NCI-H1092 (cell line): ENCODE results near the gene PILRB.
"Not testable (repeated sequence)": the region's sequence is repeated elsewhere in the genome, so short reads cannot be mapped to it uniquely, and the experiment has no call there.

Experiments
- DNase-seq: peaks from one replicate; lab custom pipeline; 2025; lab: John Stamatoyannopoulos, UW

PILRB gene

DNA sequence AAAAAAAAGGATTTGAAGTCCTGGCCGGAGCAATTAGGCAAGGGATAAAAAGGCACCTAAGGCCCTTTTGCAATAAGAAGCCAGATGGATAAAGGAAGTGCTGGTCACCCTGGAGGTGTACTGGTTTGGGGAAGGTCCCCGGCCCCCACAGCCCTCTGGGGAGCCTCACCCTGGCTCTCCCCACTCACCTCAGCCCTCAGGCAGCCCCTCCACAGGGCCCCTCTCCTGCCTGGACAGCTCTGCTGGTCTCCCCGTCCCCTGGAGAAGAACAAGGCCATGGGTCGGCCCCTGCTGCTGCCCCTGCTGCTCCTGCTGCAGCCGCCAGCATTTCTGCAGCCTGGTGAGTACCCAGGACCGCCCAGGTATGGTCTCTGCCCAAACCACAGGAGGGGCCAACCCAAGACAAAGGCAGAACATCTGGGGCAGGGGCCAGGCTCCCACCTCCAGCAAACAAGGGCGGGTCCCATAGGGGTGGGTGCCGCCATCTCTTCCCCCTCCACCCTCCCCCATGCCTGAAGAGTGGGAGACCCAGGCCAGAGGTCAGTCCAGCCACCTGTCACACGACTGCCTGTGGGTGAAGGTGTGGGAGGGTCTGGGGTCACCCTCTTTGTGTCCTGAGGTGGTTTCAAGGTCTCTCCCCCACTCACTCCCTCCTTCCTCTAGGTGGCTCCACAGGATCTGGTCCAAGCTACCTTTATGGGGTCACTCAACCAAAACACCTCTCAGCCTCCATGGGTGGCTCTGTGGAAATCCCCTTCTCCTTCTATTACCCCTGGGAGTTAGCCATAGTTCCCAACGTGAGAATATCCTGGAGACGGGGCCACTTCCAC, at the start of gene PILRB:
PILRB (plus strand) TSS at position 91 of the 830 bp plus-strand sequence; CDS start at position 277, 186 bp downstream.
- DNase-seq = no peak

DNA sequence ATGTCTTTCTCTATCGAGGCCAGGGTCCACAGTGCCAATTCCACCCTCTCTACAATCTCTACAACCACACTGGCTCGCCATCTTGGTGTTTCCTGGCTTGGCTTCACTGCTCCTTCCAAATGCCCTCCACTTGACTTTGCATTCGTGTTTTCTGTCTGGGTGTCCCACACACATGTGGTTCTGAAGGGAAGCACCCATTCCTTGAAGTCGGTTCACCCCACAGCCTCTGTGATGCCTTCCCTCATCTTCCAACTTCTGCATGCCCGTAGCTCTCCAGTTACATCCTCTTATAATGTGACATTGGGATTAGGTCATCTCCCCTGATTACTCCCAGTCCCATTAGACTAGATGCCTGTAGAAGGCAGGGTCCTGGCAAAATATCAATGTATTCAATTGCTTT, 39.6 kb upstream of the PILRB start:
- DNase-seq = not testable (repeated sequence)

DNA sequence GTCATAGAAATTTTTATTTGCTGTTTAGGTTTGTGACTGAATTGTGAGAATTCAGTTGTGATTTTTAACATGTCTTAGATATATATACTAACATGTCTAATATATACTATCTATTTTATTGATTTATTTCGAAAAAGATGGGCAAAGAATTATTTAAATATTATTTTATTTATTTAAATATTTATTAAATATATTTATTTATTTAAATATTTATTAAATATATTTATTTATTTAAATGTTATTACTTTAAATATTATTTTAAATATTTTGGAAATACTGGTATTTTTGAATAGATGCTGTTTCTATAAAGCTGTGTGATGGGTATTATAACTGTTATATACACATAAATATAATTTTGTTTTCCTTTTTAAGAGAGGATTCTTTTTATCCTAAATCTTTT, 36.3 kb upstream of the PILRB start:
- not testable (repeated sequence) for DNase-seq

DNA sequence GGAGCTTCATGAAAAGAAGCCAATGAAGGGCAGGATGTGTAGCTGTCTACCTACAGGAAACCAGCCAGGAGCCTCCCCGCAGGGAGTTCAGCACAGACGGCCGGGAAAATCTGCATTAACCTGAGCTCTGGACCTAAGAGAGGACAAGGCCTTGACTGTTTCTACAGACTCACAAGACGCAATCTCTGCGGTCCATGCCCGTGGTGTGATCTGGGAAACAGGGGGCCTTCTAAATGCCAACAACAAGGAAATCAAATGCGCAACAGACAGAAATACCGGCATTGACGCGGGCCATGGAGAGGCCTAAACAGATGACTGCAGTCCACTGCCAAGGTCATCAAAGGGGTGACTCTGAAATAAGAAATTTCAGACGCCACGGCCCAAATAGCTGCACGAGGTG, 33.7 kb upstream of the PILRB start:
- DNase-seq = not testable (repeated sequence)

DNA sequence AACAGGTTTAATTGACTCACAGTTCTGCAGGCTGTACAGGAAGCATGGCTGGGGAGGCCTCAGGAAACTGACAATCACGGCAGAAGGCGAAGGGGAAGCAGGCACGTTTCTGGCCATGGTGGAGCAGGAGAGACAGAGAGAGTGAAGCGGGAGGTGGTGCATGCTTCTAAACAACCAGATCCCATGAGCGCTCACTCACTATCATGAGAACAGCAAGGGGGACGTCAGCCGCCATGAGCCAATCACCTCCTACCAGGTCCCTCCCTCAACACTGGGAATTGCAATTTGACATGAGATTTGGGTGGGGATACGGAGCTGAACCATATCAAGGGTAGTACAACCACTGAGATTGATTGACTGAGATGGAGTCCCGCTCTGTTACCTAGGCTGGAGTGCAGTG, 32.2 kb upstream of the PILRB start:
- not testable (repeated sequence) for DNase-seq

DNA sequence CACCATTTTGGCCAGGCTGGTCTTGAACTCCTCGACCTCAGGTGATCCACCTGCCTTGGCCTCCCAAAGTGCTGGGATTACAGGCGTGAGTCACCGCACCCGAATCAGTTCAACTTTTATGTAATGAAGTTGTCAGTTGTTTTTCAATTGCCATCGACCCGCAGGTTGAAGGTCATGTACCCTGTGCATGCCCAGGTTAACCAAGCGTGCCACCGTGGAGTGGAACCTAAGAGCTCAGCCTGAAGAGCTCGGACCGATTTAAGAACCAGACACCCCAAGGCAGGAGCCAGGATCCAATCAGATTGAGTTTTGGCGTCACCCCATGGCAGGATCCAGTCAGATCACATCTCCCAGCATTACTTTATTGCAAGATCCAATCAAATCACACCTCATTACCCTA, 31.0 kb upstream of the PILRB start:
- not testable (repeated sequence) for DNase-seq

DNA sequence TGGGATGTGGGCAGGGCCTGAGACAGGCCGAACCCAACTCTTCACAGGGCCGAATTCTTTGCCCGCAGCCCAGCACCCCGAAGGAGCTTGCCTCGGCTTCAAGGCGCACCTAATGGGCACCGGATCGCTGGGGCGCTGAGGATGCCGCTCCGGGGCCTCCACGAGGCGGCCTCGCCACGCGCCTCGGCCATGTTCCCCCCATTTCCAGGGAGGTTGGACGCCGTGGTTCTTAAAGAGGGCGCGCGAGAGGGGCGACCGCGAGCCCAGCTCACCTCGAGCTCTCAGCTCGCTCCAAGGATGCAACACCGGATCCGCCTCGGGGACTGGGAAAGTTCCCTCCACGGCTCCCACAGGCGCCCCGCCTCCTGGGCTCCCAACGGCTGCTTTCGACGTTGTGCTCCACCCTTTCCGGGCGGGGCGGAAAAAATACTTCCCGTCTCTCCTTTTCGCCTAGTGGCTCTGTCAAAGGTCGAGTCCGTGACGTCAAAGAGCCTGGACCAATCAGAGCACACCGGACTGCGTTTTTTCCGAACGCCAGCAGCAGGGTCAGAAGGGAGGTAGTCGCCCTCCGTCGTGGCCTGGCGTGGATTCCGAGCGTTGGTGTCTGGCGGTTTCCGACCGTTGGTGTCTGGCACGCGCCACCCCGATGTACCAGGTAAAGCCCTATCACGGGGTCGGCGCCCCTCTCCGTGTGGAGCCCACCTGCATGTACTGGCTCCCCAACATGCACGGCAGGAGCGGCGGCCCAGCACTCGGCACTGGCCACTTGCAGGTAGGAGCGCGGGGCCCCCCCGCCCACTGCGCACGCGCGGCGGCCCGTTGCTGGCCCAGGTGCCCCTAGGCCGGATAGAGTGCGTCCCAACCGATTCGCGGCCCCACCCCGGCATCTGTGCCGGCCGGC, 22.1 kb upstream of the PILRB start:
- peak; percentile 95 for DNase-seq

DNA sequence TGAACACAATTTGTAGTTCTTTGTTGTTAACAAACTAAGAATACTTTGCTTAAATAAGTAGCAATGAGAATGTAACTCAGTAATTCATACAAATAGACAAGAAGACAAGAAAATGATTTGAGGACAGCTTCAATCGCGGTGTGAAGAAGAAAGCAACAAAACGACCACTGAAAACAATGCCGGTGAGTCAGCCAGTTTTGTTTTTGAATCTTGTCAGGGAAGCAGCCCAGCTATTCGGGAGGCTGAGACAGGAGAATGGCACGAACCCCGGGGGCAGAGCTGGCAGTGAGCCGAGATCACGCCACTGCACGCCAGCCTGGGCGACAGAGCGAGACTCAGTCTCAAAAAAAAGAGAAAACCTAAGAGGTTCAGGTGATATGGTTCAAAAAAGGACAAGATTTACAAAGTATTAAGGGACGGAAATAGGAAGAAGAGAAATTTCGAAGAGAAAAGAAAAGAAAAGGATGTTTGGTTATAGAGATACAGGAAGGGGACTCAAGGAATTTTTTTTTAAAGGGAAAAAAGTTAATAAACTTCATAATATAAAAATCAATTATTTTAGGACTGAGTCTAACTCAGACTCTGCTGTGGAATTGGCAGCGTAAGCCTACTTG, 19.7 kb upstream of the PILRB start:
- not testable (repeated sequence) for DNase-seq

DNA sequence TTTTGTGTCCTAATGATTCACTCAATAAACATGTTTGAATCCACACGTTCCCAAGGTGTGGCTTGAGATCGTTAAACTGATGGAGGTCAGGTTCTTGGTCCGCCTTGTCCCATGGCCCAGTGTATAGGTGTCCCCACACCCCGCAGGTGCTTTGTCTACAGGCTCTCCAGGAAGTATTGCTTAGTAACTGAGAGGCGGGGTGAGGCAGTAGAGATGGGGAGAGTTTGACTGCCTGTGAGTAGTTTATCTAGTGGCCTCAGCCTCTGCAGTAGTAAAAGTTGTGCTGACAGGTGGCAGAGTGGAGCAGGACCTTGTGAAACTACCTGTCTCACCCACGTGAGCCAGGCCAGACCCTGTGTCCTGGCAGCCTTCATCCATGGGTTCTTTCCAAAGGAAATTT, 16.6 kb upstream of the PILRB start:
- DNase-seq = not testable (repeated sequence)

DNA sequence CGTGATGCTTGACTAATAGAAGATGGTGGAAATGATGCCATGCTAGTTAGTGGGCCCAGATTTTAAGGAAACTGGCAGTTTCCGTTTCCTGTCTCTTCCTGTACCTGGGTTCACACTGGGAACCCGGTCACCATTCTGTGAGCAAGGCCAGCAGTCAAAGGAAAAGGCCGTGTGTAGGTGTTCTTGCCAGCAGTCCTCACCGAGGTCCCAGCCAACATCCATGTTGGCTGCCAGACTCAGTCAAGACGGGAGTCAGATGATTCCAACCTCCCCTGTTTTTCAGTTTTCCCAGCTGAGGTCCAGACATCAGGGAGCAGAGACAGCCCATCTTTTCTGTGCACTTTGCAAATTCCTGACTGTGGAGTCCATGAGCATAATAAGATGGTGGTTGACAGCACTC, 15.2 kb upstream of the PILRB start:
- DNase-seq = no peak

- DNase-seq = not testable (repeated sequence)
Measured at GRCh38 chr7:100344124-100344559, 13.8 kb upstream of the PILRB start.

DNA sequence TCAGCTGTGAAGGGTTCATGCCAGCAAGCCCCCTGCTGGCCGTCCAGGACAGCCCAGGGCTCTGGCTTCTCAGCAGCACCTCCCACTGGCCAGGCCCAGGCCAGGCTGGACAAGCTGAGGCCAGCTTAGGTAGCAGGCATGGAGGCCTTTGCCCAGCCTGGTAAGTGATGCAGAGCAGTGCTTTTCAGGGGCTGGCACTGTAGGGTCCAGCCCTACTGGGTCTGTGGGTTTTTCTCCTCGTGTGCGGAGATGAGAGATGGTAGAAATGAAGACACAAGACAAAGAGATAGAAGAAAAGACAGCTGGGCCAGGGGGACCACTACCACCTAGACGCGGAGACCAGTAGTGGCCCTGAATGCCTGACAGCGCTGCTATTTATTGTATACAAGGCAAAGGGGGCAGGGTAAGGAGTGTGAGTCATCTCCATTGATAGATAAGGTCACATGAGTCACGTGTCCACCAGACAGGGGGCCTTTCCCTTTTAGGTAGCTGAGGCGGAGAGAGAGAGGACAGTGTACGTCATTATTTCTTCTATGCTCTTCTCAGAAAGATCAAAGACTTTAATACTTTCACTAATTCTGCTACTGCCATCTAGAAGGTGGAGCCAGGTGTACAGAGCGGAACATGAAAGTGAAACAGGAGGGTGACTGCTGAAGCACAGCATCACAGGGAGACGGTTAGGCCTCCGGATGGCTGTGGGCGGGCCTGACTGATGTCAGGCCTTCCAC, 13.2 kb upstream of the PILRB start:
- DNase-seq = not testable (repeated sequence)

- DNase-seq = peak; percentile 44
Measured at GRCh38 chr7:100345288-100345672, 12.6 kb upstream of the PILRB start.

DNA sequence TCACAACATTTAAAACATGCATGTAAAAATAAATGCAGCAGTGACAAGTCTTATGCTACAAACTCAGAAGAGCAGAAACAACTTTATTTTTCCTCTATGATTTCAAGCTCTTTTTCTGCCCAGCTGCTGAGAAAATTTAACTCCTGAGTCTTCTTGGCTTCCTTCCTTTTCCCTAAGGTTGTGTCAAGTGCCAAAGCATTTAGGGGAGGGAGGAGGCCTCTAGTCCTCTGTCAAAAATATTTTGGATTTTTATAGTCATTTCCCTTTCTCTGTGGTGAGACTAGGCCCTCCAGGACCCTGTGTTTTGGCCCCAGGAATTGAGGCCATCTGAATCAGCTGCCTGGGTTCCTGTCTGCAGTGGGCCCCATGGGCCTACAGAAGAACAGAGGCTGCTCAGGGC, 11.0 kb upstream of the PILRB start:
- DNase-seq = no peak

- no peak for DNase-seq
Measured at GRCh38 chr7:100348805-100349204, 9.1 kb upstream of the PILRB start.

GRCh38 chr7:100349757-100350156, 8.2 kb upstream of the PILRB start:
- no peak for DNase-seq

DNA sequence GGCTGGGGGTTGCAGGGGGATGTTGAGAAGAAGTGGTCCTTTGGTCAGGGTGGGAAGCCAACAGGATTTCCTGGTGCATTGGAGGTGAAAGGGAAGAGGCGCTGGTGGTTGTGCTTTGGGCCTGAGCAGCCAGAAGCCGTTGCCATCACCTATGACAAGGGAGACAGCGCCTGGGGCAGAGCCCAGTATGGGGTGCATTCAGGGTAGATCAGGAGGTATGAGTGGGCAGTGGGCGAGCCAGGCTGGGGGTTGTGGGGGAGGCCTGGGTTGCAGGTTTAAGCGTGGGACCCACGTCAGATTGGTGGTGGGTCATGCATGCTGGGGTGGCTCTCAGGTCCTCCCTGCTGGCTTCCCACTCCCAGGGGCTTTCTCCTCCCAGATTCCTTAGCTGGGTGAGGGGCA, 6.3 kb upstream of the PILRB start:
- DNase-seq = no peak

- not testable (repeated sequence) for DNase-seq
Measured at GRCh38 chr7:100352230-100352781, 5.6 kb upstream of the PILRB start.

DNA sequence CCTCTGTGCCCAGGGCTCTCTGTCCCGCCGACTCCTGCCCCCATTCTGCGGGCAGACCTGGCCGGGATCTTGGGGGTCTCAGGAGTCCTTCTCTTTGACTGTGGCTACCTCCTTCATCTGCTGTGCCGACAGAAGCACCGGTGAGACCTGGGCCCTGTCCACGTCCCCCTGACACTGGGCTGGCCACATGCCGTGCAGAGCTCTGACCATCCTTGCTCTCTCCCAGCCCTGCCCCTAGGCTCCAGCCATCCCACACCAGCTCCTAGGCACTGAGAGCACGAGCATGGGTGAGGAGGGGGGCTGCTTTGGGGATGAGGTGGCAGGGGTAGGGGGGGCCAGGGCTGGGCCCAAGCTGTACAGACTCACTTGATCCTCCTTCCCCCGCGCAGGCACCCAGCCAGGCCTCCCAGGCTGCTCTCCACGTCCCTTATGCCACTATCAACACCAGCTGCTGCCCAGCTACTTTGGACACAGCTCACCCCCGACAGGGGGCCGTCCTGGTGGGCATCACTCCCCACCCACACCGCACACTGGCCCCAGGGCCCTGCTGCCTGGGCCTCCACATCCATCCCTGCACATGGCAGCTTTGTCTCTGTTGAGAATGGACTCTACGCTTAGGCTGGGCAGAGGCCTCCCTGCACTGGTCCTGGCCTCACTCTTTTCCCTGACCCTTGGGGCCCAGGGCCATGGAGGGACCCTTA, 4.8 kb upstream of the PILRB start:
- DNase-seq = no peak

DNA sequence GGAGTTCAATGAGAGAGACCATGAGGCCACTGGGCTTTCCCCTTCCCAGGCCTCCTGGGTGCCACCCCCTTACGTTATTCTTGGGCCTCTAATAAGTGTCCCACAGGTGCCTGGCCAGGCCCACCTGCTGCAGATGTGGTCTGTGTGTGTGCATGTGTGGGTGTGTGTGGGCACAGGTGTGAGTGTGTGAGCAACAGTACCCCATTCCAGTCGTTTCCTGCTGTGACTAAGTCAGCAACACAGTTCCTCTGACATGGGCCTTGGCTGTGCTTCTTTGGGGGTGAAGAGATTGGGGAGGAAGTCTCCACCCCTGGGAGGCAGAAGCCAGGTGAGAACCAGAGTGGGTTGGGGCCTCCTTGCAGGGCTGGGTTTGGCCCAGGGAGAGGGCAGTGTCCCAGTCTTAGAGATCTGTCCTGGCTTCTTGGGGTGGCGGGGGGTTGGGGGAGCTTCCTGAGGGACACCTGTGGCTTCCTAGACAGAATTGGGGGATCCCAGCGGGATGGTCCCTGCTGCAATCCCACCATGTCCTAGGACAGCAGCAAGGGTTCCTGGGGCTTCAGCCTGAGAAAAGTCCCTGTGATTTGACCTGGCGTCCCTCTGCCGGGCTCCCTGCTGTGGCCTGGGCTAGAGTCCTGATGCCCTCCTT, 4.1 kb upstream of the PILRB start:
- no peak for DNase-seq
